MM.1S (cell line): Measurements from ENCODE around the gene ST3GAL3.

ENCODE experiments used
- EZH2 ChIP-seq: fragments of 300-600 bp; sonication (generic); optimal IDR thresholded peaks from 2 replicates; pipeline ENCODE3; 2017; ENCODE audit warnings: low read depth, mild to moderate bottlenecking, antibody characterized with exemption, low read length, mixed read lengths
- EZH2phosphoT487 ChIP-seq: fragments of 300-600 bp; sonication (generic); IDR thresholded peaks from 2 replicates; pipeline ENCODE4 v1.6.1; 2018; ENCODE audit warnings: antibody characterized with exemption, low read length
- TF ChIP-seq, protein P1 (sequence below): fragments of 300-600 bp; sonication (generic); IDR thresholded peaks from 2 replicates; pipeline ENCODE4 v1.5.1; 2016; ENCODE audit warnings: antibody characterized with exemption, low read length, mixed read lengths

DNA sequence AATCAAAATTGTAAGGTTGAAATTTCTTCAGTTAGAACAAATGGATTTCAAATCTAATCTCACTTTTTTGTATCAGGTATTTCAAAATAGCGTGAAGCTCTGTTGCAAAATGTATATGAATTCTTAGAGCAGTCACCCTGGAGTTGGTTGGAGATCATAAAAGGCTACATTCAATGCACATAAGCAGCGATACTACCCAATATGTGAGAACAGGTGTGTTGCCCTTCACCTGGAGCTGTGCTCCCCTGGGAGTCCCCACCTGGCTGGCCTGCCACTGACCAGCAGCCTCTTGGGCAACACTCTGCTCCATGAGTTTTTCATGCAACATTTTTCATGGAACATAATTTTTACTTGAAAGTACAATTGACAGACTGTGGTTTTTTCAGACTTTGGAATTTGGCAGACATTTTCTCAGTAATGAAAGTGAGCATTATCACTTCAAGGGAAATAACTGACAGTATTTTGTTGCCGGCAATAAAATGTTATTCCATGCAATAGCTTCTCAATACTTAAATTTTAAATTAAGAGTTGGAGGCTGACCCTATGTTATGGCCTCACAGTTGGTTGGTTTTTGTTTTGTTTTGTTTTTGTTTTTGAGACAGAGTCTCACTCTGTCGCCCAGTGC is 95.1 kb downstream of the ST3GAL3 start:
- TF ChIP-seq, protein P1, sequence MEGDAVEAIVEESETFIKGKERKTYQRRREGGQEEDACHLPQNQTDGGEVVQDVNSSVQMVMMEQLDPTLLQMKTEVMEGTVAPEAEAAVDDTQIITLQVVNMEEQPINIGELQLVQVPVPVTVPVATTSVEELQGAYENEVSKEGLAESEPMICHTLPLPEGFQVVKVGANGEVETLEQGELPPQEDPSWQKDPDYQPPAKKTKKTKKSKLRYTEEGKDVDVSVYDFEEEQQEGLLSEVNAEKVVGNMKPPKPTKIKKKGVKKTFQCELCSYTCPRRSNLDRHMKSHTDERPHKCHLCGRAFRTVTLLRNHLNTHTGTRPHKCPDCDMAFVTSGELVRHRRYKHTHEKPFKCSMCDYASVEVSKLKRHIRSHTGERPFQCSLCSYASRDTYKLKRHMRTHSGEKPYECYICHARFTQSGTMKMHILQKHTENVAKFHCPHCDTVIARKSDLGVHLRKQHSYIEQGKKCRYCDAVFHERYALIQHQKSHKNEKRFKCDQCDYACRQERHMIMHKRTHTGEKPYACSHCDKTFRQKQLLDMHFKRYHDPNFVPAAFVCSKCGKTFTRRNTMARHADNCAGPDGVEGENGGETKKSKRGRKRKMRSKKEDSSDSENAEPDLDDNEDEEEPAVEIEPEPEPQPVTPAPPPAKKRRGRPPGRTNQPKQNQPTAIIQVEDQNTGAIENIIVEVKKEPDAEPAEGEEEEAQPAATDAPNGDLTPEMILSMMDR, result no peak
- TF ChIP-seq EZH2, result no peak
- TF ChIP-seq EZH2phosphoT487, result no peak
